DOHH2 (cell line): ENCODE data around the gene CLCA2.
A peak's percentile ranks its signal among the peaks of the same experiment; 100 is the strongest.

Experiments used
- H3F3A ChIP-seq: fragments of 200-600 bp; sonication (generic), shearing (Covaris generic); 2 replicates; pipeline ENCODE4 v1.6.0; 2016; ENCODE audit warnings: antibody characterized with exemption, mild to moderate bottlenecking; ENCODE audit not compliant: control insufficient read depth, insufficient read depth
- H3K27ac ChIP-seq: fragments of 200-600 bp; sonication (generic); 2 replicates; pipeline ENCODE4 v1.5.1; 2014; ENCODE audit warnings: low read depth, mild to moderate bottlenecking, low read length, moderate library complexity
- H3K27me3 ChIP-seq: fragments of 200-600 bp; sonication (generic); 2 replicates; pipeline ENCODE4 v1.6.1; 2014; ENCODE audit warnings: mild to moderate bottlenecking, low read length, mixed read lengths; ENCODE audit not compliant: control insufficient read depth
- H3K36me3 ChIP-seq: fragments of 200-600 bp; sonication (generic); 2 replicates; pipeline ENCODE4 v1.6.1; 2014; ENCODE audit warnings: mild to moderate bottlenecking, low read length, moderate library complexity, mixed read lengths; ENCODE audit not compliant: control insufficient read depth
- H3K4me1 ChIP-seq: fragments of 200-600 bp; sonication (generic); 2 replicates; pipeline ENCODE4 v1.6.1; 2014; ENCODE audit warnings: mild to moderate bottlenecking, low read length, mixed read lengths; ENCODE audit not compliant: control insufficient read depth
- H3K4me2 ChIP-seq: fragments of 200-600 bp; sonication (generic); 2 replicates; pipeline ENCODE4 v1.6.0; 2014; ENCODE audit warnings: mild to moderate bottlenecking, low read length, moderate library complexity
- H3K4me3 ChIP-seq: fragments of 200-600 bp; sonication (generic); 2 replicates; pipeline ENCODE4 v1.5.1; 2014; ENCODE audit warnings: mild to moderate bottlenecking, low read length, mixed read lengths
- H3K79me2 ChIP-seq: fragments of 200-600 bp; sonication (generic); 2 replicates; pipeline ENCODE4 v1.6.1; 2014; ENCODE audit warnings: mild to moderate bottlenecking, low read length, mixed read lengths; ENCODE audit not compliant: control insufficient read depth
- H3K9me2 ChIP-seq: fragments of 200-600 bp; sonication (generic); replicated peaks from 2 replicates; pipeline ENCODE4 v1.6.1; 2014; ENCODE audit warnings: mild to moderate bottlenecking, low read length, mixed read lengths; ENCODE audit not compliant: control insufficient read depth
- H3K9me3 ChIP-seq: fragments of 200-600 bp; sonication (generic); 2 replicates; pipeline ENCODE4 v1.6.1; 2014; ENCODE audit warnings: antibody characterized with exemption, low read length, mixed read lengths; ENCODE audit not compliant: control insufficient read depth, insufficient read depth
- H4K20me1 ChIP-seq: fragments of 200-600 bp; sonication (generic); 2 replicates; pipeline ENCODE4 v1.6.0; 2014; ENCODE audit warnings: low read depth, mild to moderate bottlenecking, antibody characterized with exemption, low read length, moderate library complexity; ENCODE audit not compliant: control insufficient read depth, insufficient read depth
- CTCF ChIP-seq: fragments of 200-600 bp; sonication (generic); IDR thresholded peaks from one replicate; pipeline ENCODE4 v1.5.1; 2014; ENCODE audit warnings: antibody characterized with exemption, mild to moderate bottlenecking, low read depth, low read length; ENCODE audit not compliant: poor library complexity, severe bottlenecking
- EZH2phosphoT487 ChIP-seq: fragments of 200-600 bp; sonication (generic); IDR thresholded peaks from 2 replicates; pipeline ENCODE4 v1.6.1; 2017; ENCODE audit warnings: borderline replicate concordance, mild to moderate bottlenecking, antibody characterized with exemption, low read length, moderate library complexity, mixed read lengths

Gene CLCA2

DNA sequence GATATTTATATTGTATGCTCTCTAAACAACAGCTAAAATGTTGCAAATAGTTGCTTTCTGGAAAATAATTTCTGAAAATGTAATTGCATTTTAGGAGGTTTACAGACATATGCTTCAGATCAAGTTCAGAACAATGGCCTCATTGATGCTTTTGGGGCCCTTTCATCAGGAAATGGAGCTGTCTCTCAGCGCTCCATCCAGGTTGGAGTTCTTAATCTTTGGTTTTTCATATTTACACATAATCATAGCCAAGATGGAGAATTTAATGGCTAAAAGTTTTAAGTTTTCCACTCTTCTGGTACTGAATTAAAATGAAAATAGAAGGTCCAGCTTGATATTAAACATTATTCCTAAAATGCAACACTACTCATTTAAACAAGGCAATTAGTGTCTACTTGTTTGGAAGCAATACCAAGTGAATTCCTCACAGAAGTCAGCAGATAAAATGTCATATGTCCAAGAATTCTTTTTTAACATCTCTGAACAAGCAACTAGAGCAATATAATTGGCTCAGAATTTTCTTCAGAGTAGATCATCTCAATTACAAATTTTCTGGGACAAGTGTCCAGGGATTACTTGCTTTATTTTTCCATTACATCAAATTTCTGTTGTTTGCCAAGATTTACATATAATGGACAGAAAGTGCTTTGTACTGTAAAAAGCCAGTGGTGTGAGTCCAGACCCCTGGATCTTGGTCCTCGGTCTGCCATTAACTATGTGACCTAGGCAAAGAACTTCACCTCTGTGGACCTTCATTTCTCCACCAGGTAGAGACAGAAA, 67.4 kb downstream of the CLCA2 start:
- no peak overlapping the region for H3K27ac ChIP-seq
- H3K4me1 ChIP-seq = no peaks in the 10 kb centered on the region
- H3F3A ChIP-seq = no peaks in the 10 kb centered on the region
- no peaks in the 10 kb centered on the region for H3K36me3 ChIP-seq
- H3K27me3 ChIP-seq = peaks cover 26% of the 10 kb centered on the region
- no peaks in the 10 kb centered on the region for H3K9me3 ChIP-seq
- no peaks in the 10 kb centered on the region for H4K20me1 ChIP-seq
- H3K9me2 ChIP-seq = no peaks in the 10 kb centered on the region
- no peak for TF ChIP-seq CTCF
- TF ChIP-seq EZH2phosphoT487 = no peak
- H3K4me2 ChIP-seq = no peak overlapping the region
- H3K4me3 ChIP-seq = no peak overlapping the region
- H3K79me2 ChIP-seq = no peaks in the 10 kb centered on the region

- Histone ChIP-seq H3K4me2 (no peak overlapping the region), H4K20me1 (no peaks in the 10 kb centered on the region), H3K27me3 (peaks cover 19% of the 10 kb centered on the region), H3K27ac (no peak overlapping the region), H3K9me3 (no peaks in the 10 kb centered on the region), H3K9me2 (no peaks in the 10 kb centered on the region), H3K4me1 (peaks cover 11% of the 10 kb centered on the region), H3K79me2 (no peaks in the 10 kb centered on the region), H3K36me3 (no peaks in the 10 kb centered on the region), H3K4me3 (no peak overlapping the region), H3F3A (no peaks in the 10 kb centered on the region)
- TF ChIP-seq EZH2phosphoT487 (no peak), CTCF (no peak)
Measured at GRCh38 chr1:86498281-86498680, 74.3 kb downstream of the CLCA2 start.

DNA sequence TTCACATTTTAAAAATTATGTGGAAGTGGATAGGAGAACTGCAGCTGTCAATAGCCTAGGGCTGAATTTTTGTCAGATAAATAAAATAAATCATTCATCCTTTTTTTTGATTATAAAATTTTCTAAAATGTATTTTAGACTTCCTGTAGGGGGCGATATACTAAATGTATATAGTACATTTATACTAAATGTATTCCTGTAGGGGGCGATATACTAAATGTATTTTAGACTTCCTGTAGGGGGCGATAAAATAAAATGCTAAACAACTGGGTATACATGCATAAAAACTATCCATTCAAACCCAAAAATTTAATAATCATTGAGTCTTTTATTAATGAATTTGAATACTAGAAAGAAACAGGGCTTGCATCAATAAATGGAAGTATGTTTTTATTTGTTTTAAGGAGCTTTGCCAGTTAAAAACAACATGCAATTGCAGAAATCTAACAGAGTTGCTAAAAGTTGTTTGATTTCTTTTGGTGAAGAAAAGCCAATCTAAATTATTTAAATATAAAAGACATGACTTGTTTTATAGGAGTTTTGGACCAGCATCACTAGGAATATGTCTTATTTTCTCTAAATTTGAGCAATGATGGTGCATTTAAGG, 76.1 kb downstream of the CLCA2 start:
- Histone ChIP-seq H3K27ac (no peak overlapping the region), H4K20me1 (no peaks in the 10 kb centered on the region), H3K27me3 (peaks cover 28% of the 10 kb centered on the region), H3K36me3 (no peaks in the 10 kb centered on the region), H3K9me2 (no peaks in the 10 kb centered on the region), H3K79me2 (no peaks in the 10 kb centered on the region), H3K4me2 (no peak overlapping the region), H3K4me1 (peaks cover 11% of the 10 kb centered on the region), H3K9me3 (no peaks in the 10 kb centered on the region), H3F3A (no peaks in the 10 kb centered on the region), H3K4me3 (no peak overlapping the region)
- TF ChIP-seq CTCF (peak; percentile 96), EZH2phosphoT487 (no peak)
